ENCODE data around the gene CTBP2. TPM values are rescaled to one million over a fixed set of nuclear protein-coding genes. Genes with fewer than 3 reads are reported as not detected.

Gene CTBP2
- total and polyA plus RNA-seq, 4 donors = 19.2 to 80.6 (median 63.2) TPM

- Histone ChIP-seq H3K36me3 (ENCODE audit: control insufficient read depth in 4 of 4, insufficient read depth in 4 of 4, low read length in 4 of 4) (no peaks in the 10 kb centered on the region), H3K4me3 (no peak overlapping the region), H3K27ac (ENCODE audit: low read depth in 1 of 2, low read length in 1 of 2) (no peak overlapping the region), H3K4me1 (ENCODE audit: control insufficient read depth in 5 of 5, insufficient read depth in 5 of 5, low read length in 5 of 5) (peaks cover 15 to 51% (median 43%) of the 10 kb centered on the region in 5 donors), H3K27me3 (ENCODE audit: control insufficient read depth in 3 of 3, insufficient read depth in 3 of 3, low read length in 2 of 3) (no peaks in the 10 kb centered on the region), H3K9me3 (ENCODE audit: control insufficient read depth in 4 of 4, insufficient read depth in 3 of 4, low read length in 3 of 4) (no peaks in the 10 kb centered on the region), H3K9ac (ENCODE audit: insufficient read depth in 1 of 2, low read length in 2 of 2) (peak overlapping the region in 1 of 2 donors; percentile 61)
- ATAC-seq (ENCODE audit: insufficient read depth, low FRiP score) = no peak
- no peak for DNase-seq
- 79 to 86% methylated on average over 18 of the region's 18 CpGs for WGBS, 2 donors
- no peak for TF ChIP-seq CTCF (IDR thresholded peaks at IDR 0.05; ENCODE audit: control extremely low read depth, extremely low read depth)
Observed at GRCh38 chr10:125116652-125117310, 43.6 kb downstream of the CTBP2 start.

- DNase-seq (no peak), ATAC-seq (ENCODE audit: insufficient read depth, low FRiP score) (no peak)
- no peak overlapping the region for H3K9ac ChIP-seq (ENCODE audit: insufficient read depth in 1 of 2, low read length in 2 of 2)
- WGBS, 2 donors = 89 to 91% methylated on average over 16 of the region's 16 CpGs
- no peaks in the 10 kb centered on the region for H3K9me3 ChIP-seq (ENCODE audit: control insufficient read depth in 4 of 4, insufficient read depth in 3 of 4, low read length in 3 of 4)
- peaks cover 15 to 51% (median 42%) of the 10 kb centered on the region in 5 donors for H3K4me1 ChIP-seq (ENCODE audit: control insufficient read depth in 5 of 5, insufficient read depth in 5 of 5, low read length in 5 of 5)
- no peak overlapping the region for H3K4me3 ChIP-seq
- TF ChIP-seq CTCF (IDR thresholded peaks at IDR 0.05; ENCODE audit: control extremely low read depth, extremely low read depth) = no peak
- no peak overlapping the region for H3K27ac ChIP-seq (ENCODE audit: low read depth in 1 of 2, low read length in 1 of 2)
- H3K36me3 ChIP-seq (ENCODE audit: control insufficient read depth in 4 of 4, insufficient read depth in 4 of 4, low read length in 4 of 4) = no peaks in the 10 kb centered on the region
- H3K27me3 ChIP-seq (ENCODE audit: control insufficient read depth in 3 of 3, insufficient read depth in 3 of 3, low read length in 2 of 3) = no peaks in the 10 kb centered on the region
Observed at GRCh38 chr10:125116041-125116649, 44.2 kb downstream of the CTBP2 start.

GRCh38 chr10:125115409-125115808 lies 45.0 kb downstream of the CTBP2 start:
- ATAC-seq (ENCODE audit: insufficient read depth, low FRiP score) (no peak), DNase-seq (no peak)
- no peak overlapping the region for H3K9ac ChIP-seq (ENCODE audit: insufficient read depth in 1 of 2, low read length in 2 of 2)
- peaks cover 15 to 45% (median 35%) of the 10 kb centered on the region in 5 donors for H3K4me1 ChIP-seq (ENCODE audit: control insufficient read depth in 5 of 5, insufficient read depth in 5 of 5, low read length in 5 of 5)
- no peaks in the 10 kb centered on the region for H3K27me3 ChIP-seq (ENCODE audit: control insufficient read depth in 3 of 3, insufficient read depth in 3 of 3, low read length in 2 of 3)
- H3K4me3 ChIP-seq = no peak overlapping the region
- H3K27ac ChIP-seq (ENCODE audit: low read depth in 1 of 2, low read length in 1 of 2) = no peak overlapping the region
- no peak for TF ChIP-seq CTCF (IDR thresholded peaks at IDR 0.05; ENCODE audit: control extremely low read depth, extremely low read depth)
- no peaks in the 10 kb centered on the region for H3K36me3 ChIP-seq (ENCODE audit: control insufficient read depth in 4 of 4, insufficient read depth in 4 of 4, low read length in 4 of 4)
- no peaks in the 10 kb centered on the region for H3K9me3 ChIP-seq (ENCODE audit: control insufficient read depth in 4 of 4, insufficient read depth in 3 of 4, low read length in 3 of 4)
- WGBS, 2 donors = 87 to 91% methylated on average over 5 of the region's 5 CpGs
